ENCODE data around the gene LCN9.

The LCN9 gene

DNA sequence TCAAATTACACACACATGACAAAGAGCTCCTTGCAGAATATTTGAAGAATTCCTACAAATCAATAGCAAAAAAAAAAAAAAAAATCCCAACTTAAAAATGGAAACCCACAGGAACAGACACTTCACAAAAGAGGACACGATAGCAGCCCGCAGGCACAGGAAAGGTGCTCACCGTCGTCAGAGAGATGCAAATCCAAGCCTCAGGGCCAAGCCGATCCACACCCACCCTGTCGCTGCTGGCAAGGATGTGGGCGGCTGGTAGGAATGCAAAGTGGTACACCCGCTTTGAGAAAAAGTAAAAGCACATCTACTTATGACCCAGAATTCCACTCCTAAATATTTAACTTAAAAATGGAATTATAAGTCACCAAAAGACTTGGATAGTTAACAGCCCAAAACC lies 10.8 kb downstream of the LCN9 start:
- DNase-seq, result no peak

DNA sequence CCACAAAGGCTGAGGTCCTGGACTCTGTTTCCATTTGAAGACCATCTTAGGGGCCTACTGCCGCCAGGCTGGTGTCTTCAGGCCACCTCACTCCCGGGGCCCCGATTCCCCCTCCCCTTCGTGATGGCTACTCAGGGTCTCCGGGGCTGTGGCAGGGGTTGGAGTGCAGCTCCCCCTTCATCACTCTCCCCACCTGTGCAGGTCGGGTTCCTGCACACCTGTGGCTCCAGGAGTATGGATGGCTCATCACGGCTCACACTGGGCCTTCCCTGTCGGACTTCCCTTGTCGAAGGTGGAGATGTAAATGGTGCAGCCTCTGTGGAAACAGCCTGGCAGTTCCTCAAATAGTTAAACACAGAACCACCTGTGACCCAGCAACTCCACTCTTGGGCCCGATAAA lies 11.9 kb downstream of the LCN9 start:
- no peak for DNase-seq

GRCh38 chr9:135676891-135677290 lies 13.8 kb downstream of the LCN9 start:
- DNase-seq, result no peak

GRCh38 chr9:135677641-135678168 lies 14.6 kb downstream of the LCN9 start:
- no peak for DNase-seq

DNA sequence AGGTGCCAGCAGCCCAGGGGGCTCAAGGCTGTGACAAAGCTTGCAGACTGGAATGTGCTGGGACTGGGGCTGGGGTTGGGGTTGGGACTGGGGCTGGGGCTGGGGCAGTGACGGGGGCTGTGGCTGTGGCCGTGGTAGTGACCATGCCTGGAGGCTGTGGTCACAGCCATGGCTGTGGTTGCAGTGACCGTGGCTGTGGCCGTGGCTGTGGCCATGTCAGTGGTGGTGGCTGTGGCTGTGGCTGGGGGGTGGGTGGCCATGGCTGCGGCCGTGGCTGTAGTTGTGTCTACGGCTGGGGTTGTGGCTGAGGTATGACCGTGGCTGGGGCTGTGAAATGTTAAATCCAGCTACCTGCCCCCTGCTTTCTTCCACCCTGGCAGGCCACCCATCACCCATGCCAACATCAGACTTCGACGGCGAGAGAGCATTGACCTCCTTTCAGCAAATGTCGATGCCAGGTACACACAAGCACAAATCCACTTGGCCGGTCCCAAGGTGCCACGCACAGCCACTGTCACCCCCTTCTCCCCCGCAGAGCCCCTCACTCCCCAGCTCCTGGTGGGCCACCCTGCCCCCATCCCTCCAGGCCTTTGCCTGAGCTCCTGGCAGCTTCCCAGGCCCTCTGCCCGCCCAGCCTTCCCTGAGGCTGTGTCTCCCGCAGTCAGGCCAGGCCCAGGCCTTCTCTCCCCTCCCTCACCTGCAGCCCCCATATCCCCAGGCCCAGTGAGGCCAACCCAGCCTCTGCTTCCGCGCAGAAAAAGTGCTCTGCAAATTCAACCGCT lies 15.3 kb downstream of the LCN9 start:
- no peak for DNase-seq

- DNase-seq, result no peak
Observed at GRCh38 chr9:135680056-135680455, 16.9 kb downstream of the LCN9 start.

GRCh38 chr9:135681161-135681560 lies 18.1 kb downstream of the LCN9 start:
- no peak for DNase-seq

DNA sequence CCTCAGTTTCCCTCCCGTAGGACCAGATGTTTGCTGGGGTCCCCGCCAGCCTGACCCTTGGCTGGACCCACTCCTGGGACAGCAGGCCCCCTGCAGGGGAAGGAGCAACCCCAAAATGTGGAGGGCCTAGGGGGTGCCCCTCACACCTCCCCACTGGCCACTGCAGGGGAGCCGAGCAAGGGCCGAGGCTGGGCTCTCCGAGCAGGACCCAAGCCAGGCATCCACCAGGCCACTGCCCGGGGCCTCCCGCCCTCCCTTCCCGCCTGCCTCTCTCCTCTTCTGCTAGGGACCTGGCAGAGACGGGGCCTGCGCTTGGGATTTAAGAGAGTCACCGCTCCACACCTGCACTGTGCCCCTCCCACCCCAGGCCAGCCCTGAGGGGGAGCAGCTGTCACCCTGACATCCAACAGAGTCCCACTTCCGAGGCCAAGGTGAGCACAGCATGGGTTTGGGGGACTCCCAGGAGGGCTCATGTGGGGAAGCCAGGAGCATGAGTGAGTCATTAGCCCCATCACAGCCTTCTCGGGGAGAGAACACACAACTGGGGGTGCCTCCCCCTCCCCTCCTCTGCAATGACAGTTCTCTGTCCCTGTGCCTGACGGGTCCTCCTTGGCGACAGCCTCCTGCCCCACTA lies 20.4 kb downstream of the LCN9 start:
- DNase-seq, result no peak

DNA sequence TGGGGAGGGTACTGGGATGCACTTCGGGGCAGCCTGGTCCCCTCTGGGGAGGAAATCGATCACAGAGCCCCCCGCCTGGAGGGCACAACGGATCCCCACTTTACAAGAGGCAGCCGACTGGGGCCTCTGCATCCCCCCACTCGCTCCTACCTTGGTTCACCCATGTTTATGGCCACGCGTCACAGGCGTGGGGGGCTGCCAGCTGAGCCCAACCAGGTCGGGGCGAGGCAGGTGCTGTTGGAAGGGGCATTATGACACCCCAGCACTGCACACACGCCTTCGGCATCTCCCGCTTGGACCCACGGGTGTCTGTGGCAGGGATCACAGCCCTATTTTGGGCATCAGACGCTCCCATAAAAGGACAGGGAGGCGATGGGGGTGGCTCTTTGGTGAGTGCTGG lies 21.6 kb downstream of the LCN9 start:
- DNase-seq, result no peak

DNA sequence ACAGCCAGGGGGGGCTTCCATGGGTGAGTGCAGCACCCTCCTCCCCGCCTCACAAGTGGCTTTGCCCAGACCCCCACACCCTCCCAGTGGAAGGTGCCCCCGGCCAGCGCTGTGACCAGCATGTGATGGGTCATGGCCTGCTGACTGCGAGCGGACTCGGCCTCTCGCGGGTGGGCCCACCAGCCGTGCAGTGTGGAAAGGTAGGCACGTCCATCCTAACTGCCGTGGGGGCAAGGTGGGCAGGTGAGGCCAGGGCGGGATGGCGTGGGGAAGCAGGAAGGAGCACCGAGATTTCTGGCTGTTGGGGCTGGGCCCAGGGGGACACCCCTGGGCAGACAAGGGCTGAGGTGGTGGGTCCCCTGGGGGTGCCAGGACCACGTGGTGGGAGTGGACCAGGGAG lies 24.1 kb downstream of the LCN9 start:
- DNase-seq, result no peak

DNA sequence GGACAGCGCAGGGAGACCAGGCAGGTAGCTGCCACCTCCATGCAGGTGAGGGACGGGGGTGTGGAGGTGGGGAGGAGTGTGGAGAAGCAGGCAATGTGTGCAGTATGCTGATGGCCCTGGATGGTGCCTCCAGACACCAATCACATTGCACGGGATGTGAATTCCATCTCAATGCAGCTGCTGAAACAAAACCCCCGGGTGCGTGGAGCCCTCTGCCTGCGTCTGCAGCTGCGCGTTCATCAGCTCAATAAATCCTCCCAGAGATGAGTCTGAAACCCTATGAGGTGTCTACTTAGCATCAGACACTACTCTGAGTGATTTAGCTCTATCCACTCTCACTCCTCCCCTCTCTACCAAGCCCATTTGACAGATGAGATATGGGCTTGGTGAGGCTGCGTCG lies 25.9 kb downstream of the LCN9 start:
- no peak for DNase-seq

GRCh38 chr9:135690836-135691570 lies 27.9 kb downstream of the LCN9 start:
- no peak for DNase-seq

GRCh38 chr9:135692410-135692809 lies 29.3 kb downstream of the LCN9 start:
- no peak for DNase-seq

- no peak for DNase-seq
Observed at GRCh38 chr9:135693265-135693664, 30.2 kb downstream of the LCN9 start.

DNA sequence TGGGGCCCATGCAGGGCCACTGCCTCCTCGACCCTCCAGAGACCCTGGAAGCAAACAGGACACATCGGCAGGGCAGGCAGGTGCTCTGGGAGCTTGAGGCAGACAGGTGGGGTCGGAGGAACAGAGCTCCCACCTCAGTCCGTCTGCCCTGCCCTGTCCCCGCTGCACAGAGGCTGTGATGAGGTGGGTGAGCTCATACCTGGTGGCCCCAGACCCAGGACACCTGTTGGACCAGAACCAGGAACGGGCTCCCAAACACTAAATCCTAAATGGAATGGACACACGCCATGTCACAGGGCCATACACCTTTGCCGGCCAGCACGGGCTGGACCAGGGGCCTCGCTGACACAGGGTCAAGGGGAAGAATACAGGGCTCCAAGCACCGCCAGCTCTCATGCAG lies 30.7 kb downstream of the LCN9 start:
- DNase-seq, result no peak

GRCh38 chr9:135694414-135694813 lies 31.3 kb downstream of the LCN9 start:
- DNase-seq, result no peak

DNA sequence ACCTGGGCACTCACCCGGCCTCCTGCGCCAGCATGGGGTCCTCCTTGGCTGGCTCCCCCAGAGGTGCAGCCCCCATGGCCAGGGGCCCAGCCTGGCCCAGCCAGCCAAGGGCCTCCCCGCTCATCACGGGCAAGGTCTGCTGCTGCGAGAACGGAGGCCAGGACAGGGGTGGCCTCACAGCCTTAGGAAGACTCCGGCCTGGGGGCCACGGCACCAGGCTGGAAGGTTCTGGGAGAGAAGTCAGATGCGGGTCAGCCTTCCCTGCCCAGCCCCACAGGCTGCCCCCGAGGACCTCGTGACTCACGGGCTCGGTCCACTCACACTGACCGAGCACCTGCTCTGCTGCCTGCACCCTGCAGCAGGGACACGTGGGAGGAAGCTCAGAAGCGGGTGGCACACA lies 31.9 kb downstream of the LCN9 start:
- no peak for DNase-seq

GRCh38 chr9:135695642-135696041 lies 32.5 kb downstream of the LCN9 start:
- DNase-seq, result no peak

GRCh38 chr9:135696446-135696845 lies 33.3 kb downstream of the LCN9 start:
- no peak for DNase-seq

DNA sequence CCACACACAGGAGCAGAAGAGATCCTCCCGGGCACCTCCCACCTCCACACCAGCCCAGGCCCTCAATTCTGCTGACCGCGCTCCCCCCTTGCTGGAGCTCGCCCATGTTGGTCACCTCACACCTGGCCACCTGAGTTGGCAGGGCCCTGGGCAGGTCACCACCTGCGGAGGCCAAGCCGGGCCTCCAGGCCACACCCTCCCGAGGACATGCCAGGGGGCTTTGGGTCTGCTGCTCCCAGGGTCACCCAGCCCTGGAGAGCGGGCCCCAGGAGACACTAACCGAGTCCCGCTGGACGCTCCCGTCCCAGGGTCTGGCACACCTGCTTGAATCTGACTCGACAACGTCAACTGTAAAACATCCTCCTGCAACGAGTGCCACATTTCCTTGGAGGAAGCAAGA lies 34.1 kb downstream of the LCN9 start:
- no peak for DNase-seq

GRCh38 chr9:135698236-135698635 lies 35.1 kb downstream of the LCN9 start:
- DNase-seq, result no peak

GRCh38 chr9:135698767-135699166 lies 35.7 kb downstream of the LCN9 start:
- no peak for DNase-seq

- DNase-seq, result no peak
Observed at GRCh38 chr9:135699440-135699839, 36.3 kb downstream of the LCN9 start, which contains the start of gene SOHLH1. SOHLH1 (minus strand) TSS chr9:135699481; CDS start chr9:135699467, 14 bp downstream.

DNA sequence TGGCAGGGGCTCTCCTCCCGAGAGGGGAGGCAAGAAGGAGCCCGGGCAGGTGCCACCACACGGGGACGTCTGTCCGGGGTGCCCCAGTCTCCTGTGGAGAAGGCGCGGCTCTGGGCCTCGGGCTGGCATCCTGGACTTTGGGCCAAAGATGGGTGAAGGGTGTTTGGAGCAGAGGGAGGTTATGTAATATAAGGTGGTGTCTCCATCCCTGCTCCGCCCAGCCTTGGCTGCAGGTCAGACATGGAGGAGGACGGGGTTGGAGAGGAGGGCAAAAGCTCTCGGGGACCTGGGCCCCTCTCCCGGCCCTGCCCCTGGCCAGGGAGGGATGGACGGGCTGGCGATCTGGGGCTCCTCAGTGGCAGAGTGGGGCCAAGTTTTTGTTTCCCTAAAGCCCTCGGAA lies 37.4 kb downstream of the LCN9 start:
- no peak for DNase-seq
